ENCODE measurements around the gene TIAM1.

TIAM1 gene

GRCh38 chr21:31265366-31266013 lies 78.6 kb downstream of the TIAM1 start:
- DNase-seq (ENCODE audit: low read depth, low spot score) = no peak
- POLR2A ChIA-PET = no interaction called here
- no peak for TF ChIP-seq CTCF (IDR thresholded peaks at IDR 0.05; ENCODE audit: insufficient read depth, low read length, missing control alignments)
- no peak overlapping the region for H3K4me3 ChIP-seq (ENCODE audit: low read depth, low read length)
- CTCF ChIA-PET = no interaction called here

- TF ChIP-seq CTCF (IDR thresholded peaks at IDR 0.05; ENCODE audit: insufficient read depth, low read length, missing control alignments) = no peak
- no peak overlapping the region for H3K4me3 ChIP-seq (ENCODE audit: low read depth, low read length)
- ChIA-PET CTCF (no interaction called here), POLR2A (no interaction called here)
- DNase-seq (ENCODE audit: low read depth, low spot score) = no peak
Observed at GRCh38 chr21:31264574-31264973, 79.5 kb downstream of the TIAM1 start.

GRCh38 chr21:31262728-31263127 lies 81.3 kb downstream of the TIAM1 start:
- CTCF ChIA-PET = interaction anchor here (1.3 kb wide), 1 partner anchor 9 kb away, joined by 4 read pairs; no protein-coding TSS in a partner anchor
- no peak for TF ChIP-seq CTCF (IDR thresholded peaks at IDR 0.05; ENCODE audit: insufficient read depth, low read length, missing control alignments)
- H3K4me3 ChIP-seq (ENCODE audit: low read depth, low read length) = no peak overlapping the region
- DNase-seq (ENCODE audit: low read depth, low spot score) = no peak
- POLR2A ChIA-PET = no interaction called here

- POLR2A ChIA-PET = no interaction called here
- no peak overlapping the region for H3K4me3 ChIP-seq (ENCODE audit: low read depth, low read length)
- DNase-seq (ENCODE audit: low read depth, low spot score) = no peak
- no peak for TF ChIP-seq CTCF (IDR thresholded peaks at IDR 0.05; ENCODE audit: insufficient read depth, low read length, missing control alignments)
- CTCF ChIA-PET = no interaction called here
Observed at GRCh38 chr21:31261759-31262158, 82.3 kb downstream of the TIAM1 start.

GRCh38 chr21:31260790-31261189 lies 83.3 kb downstream of the TIAM1 start:
- POLR2A ChIA-PET = no interaction called here
- no peak overlapping the region for H3K4me3 ChIP-seq (ENCODE audit: low read depth, low read length)
- CTCF ChIA-PET = no interaction called here
- TF ChIP-seq CTCF (IDR thresholded peaks at IDR 0.05; ENCODE audit: insufficient read depth, low read length, missing control alignments) = no peak
- no peak for DNase-seq (ENCODE audit: low read depth, low spot score)

DNA sequence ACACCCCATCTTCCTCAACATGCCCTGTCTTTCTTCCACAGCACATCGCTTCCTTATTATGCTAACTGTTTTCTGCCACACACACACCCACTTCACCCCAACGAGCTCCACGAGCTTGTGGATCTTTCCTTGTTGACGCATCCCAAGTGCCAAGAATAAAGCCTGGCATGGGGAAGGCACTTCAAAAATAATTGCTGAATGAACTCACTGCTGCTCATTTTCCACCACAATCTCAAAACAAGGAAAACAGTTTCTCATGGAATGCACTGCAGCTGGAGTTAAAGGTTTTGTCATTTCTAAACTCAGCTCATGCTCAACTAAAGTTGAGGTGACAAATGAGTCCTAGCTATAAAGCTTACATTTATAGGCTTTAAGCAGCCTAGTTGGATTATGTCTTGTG lies 86.0 kb downstream of the TIAM1 start:
- ChIA-PET CTCF (interaction anchor here (1.3 to 1.8 kb wide), 2 partner anchors 323 to 346 kb away, joined by 3 to 10 read pairs; no protein-coding TSS in a partner anchor), POLR2A (interaction anchor here (0.7 kb wide), 2 partner anchors 24 to 39 kb away, joined by 3 to 4 read pairs; no protein-coding TSS in a partner anchor)
- H3K4me3 ChIP-seq (ENCODE audit: low read depth, low read length) = no peak overlapping the region
- no peak for DNase-seq (ENCODE audit: low read depth, low spot score)
- no peak for TF ChIP-seq CTCF (IDR thresholded peaks at IDR 0.05; ENCODE audit: insufficient read depth, low read length, missing control alignments)

Measured in AG04449 (cell line).